Thyroid gland (tissue), 4 donors: ENCODE results near the gene AGO4.

Experiments
- POLR2A ChIP-seq, 2 donors: fragments of 450-650 bp; IDR thresholded peaks; one replicate each; pipeline ENCODE4 v1.6.1; 2017; ENCODE audit warnings: antibody characterized with exemption in 2 of 2, mild to moderate bottlenecking in 2 of 2, moderate library complexity in 1 of 2
- TF ChIP-seq, protein P1 (sequence below), 6 experiments: fragments of 200-600 bp in 3 of 6; fragments of 450-650 bp in 3 of 6; sonication (generic) in 3 of 6; IDR thresholded peaks; one replicate each; pipeline ENCODE4 v1.5.1; 2016 to 2019; ENCODE audit warnings: antibody characterized with exemption in 6 of 6, mild to moderate bottlenecking in 2 of 6, inconsistent platforms in 1 of 6, moderate library complexity in 1 of 6

DNA sequence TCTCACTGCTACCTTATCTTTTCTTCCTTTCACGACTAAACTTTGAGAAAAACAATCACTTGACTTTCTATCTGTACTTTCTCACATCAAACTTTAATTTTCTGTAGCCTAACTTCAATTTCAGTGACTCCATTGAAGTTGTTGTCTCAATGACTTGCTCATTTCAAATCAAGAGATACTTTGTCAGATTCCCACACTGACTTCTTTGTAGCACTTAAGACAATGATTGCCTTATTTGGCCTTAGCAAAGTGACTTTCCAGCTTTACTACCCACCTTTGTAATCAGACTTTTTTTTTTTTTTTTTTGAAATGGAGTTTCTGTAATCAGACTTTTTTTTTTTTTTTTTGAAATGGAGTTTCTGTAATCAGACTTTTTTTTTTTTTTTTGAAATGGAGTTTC is 37.0 kb downstream of the AGO4 start:
- TF ChIP-seq, protein P1, sequence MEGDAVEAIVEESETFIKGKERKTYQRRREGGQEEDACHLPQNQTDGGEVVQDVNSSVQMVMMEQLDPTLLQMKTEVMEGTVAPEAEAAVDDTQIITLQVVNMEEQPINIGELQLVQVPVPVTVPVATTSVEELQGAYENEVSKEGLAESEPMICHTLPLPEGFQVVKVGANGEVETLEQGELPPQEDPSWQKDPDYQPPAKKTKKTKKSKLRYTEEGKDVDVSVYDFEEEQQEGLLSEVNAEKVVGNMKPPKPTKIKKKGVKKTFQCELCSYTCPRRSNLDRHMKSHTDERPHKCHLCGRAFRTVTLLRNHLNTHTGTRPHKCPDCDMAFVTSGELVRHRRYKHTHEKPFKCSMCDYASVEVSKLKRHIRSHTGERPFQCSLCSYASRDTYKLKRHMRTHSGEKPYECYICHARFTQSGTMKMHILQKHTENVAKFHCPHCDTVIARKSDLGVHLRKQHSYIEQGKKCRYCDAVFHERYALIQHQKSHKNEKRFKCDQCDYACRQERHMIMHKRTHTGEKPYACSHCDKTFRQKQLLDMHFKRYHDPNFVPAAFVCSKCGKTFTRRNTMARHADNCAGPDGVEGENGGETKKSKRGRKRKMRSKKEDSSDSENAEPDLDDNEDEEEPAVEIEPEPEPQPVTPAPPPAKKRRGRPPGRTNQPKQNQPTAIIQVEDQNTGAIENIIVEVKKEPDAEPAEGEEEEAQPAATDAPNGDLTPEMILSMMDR (IDR thresholded peaks at IDR 0.05), result no peak
- no peak for TF ChIP-seq POLR2A (IDR thresholded peaks at IDR 0.05)
